ENCODE data around the gene UNC79. TPM values are rescaled to one million over a fixed set of nuclear protein-coding genes. Genes with fewer than 3 reads are reported as not detected.

Gene UNC79
- total RNA-seq, 1 donor: under 0.01 TPM

DNA sequence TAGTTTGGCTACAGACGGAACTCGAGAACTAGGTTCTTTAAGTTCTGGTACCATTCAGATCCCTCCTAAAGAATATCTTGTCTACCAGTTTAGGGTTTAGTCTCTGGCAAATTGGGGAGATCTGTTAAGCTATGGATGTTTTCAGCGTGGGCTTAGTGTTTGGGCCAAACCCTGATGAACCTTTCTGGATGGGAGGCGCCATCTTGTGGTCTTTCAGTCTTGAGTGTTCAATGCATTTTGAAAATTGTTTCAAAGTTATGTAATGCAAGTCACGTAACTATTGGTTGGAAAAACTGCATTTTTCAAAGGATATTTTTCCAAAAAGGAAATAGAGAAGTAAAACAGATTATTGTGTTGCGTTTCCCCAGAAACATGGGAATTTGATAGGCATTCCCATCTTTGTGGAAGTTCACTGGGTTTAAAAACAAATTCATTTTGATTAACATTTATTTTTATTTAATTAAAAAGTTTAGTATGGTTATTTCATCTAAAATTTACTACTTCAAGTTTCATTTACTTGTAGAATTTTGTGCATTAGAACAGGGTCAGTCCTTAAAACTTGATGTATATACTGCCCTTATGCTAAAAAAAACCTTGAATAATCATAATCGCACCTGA is 188.5 kb downstream of the UNC79 start:
- no peak overlapping the region for H3K4me3 ChIP-seq (ENCODE audit: insufficient read depth, low read length)
- H3K4me2 ChIP-seq (ENCODE audit: insufficient read depth, low read length): no peak overlapping the region
- no peaks in the 10 kb centered on the region for H3K9me3 ChIP-seq (ENCODE audit: low read depth, low read length)
- TF ChIP-seq, protein P1, sequence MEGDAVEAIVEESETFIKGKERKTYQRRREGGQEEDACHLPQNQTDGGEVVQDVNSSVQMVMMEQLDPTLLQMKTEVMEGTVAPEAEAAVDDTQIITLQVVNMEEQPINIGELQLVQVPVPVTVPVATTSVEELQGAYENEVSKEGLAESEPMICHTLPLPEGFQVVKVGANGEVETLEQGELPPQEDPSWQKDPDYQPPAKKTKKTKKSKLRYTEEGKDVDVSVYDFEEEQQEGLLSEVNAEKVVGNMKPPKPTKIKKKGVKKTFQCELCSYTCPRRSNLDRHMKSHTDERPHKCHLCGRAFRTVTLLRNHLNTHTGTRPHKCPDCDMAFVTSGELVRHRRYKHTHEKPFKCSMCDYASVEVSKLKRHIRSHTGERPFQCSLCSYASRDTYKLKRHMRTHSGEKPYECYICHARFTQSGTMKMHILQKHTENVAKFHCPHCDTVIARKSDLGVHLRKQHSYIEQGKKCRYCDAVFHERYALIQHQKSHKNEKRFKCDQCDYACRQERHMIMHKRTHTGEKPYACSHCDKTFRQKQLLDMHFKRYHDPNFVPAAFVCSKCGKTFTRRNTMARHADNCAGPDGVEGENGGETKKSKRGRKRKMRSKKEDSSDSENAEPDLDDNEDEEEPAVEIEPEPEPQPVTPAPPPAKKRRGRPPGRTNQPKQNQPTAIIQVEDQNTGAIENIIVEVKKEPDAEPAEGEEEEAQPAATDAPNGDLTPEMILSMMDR (IDR thresholded peaks at IDR 0.05; ENCODE audit: extremely low read depth, low read depth, low read length): peak; percentile 65
- no peak overlapping the region for H3K27ac ChIP-seq (ENCODE audit: low read depth, low read length)
- no peaks in the 10 kb centered on the region for H3K79me2 ChIP-seq (ENCODE audit: insufficient read depth, low read length)
- no peak for DNase-seq (ENCODE audit: insufficient read length, low spot score, missing footprints)
- no peaks in the 10 kb centered on the region for H3K27me3 ChIP-seq (ENCODE audit: insufficient read depth, low read length)
- H3K4me1 ChIP-seq (ENCODE audit: insufficient read depth, low read length): no peaks in the 10 kb centered on the region
- no peak overlapping the region for H2AFZ ChIP-seq (ENCODE audit: low read length)
- H3K36me3 ChIP-seq (ENCODE audit: insufficient read depth, low read length): no peaks in the 10 kb centered on the region
- no peaks in the 10 kb centered on the region for H4K20me1 ChIP-seq (ENCODE audit: insufficient read depth, low read length)

GRCh38 chr14:93628048-93628447 is 197.3 kb downstream of the UNC79 start:
- Histone ChIP-seq H3K36me3 (ENCODE audit: insufficient read depth, low read length) (no peaks in the 10 kb centered on the region), H2AFZ (ENCODE audit: low read length) (no peak overlapping the region), H3K27ac (ENCODE audit: low read depth, low read length) (no peak overlapping the region), H3K79me2 (ENCODE audit: insufficient read depth, low read length) (no peaks in the 10 kb centered on the region), H3K9me3 (ENCODE audit: low read depth, low read length) (no peaks in the 10 kb centered on the region), H3K4me2 (ENCODE audit: insufficient read depth, low read length) (no peak overlapping the region), H4K20me1 (ENCODE audit: insufficient read depth, low read length) (no peaks in the 10 kb centered on the region), H3K4me1 (ENCODE audit: insufficient read depth, low read length) (no peaks in the 10 kb centered on the region), H3K27me3 (ENCODE audit: insufficient read depth, low read length) (no peaks in the 10 kb centered on the region), H3K4me3 (ENCODE audit: insufficient read depth, low read length) (no peak overlapping the region)
- DNase-seq (ENCODE audit: insufficient read length, low spot score, missing footprints): no peak
- TF ChIP-seq, protein P1 (IDR thresholded peaks at IDR 0.05; ENCODE audit: extremely low read depth, low read depth, low read length): no peak

- DNase-seq (ENCODE audit: insufficient read length, low spot score, missing footprints): no peak
These were observed 198.9 kb downstream of the UNC79 start for GRCh38 chr14:93629643-93630042.

DNA sequence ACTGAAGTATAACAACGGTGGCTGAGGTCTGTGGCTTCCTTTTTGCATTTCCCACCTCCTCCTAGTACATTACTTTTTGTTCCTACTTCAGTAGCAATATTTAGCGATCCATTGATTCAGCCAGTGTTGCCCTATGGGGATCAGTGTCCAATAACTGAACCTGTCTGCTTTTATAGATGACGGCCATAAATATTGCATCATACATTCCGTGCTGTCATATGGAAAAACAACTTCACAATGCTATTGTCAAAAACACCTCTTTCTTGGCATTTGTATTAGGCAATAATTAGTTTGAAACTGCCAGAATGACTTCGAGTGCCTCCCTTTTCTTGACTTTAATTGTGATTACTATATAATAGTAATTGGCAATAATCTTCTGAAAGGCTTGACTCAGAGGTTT is 208.1 kb downstream of the UNC79 start:
- no peaks in the 10 kb centered on the region for H3K4me1 ChIP-seq (ENCODE audit: insufficient read depth, low read length)
- no peaks in the 10 kb centered on the region for H3K27me3 ChIP-seq (ENCODE audit: insufficient read depth, low read length)
- TF ChIP-seq, protein P1 (IDR thresholded peaks at IDR 0.05; ENCODE audit: extremely low read depth, low read depth, low read length): no peak
- H3K4me3 ChIP-seq (ENCODE audit: insufficient read depth, low read length): no peak overlapping the region
- no peaks in the 10 kb centered on the region for H4K20me1 ChIP-seq (ENCODE audit: insufficient read depth, low read length)
- no peak overlapping the region for H2AFZ ChIP-seq (ENCODE audit: low read length)
- H3K27ac ChIP-seq (ENCODE audit: low read depth, low read length): no peak overlapping the region
- H3K36me3 ChIP-seq (ENCODE audit: insufficient read depth, low read length): no peaks in the 10 kb centered on the region
- no peak overlapping the region for H3K4me2 ChIP-seq (ENCODE audit: insufficient read depth, low read length)
- no peaks in the 10 kb centered on the region for H3K79me2 ChIP-seq (ENCODE audit: insufficient read depth, low read length)
- no peaks in the 10 kb centered on the region for H3K9me3 ChIP-seq (ENCODE audit: low read depth, low read length)
- no peak for DNase-seq (ENCODE audit: insufficient read length, low spot score, missing footprints)

More at GRCh38 chr14:93629643-93630042, 198.9 kb downstream of the UNC79 start:
- H3K36me3 ChIP-seq (ENCODE audit: insufficient read depth, low read length): no peaks in the 10 kb centered on the region
- no peak overlapping the region for H2AFZ ChIP-seq (ENCODE audit: low read length)
- TF ChIP-seq, protein P1 (IDR thresholded peaks at IDR 0.05; ENCODE audit: extremely low read depth, low read depth, low read length): no peak
- H4K20me1 ChIP-seq (ENCODE audit: insufficient read depth, low read length): no peaks in the 10 kb centered on the region
- H3K9me3 ChIP-seq (ENCODE audit: low read depth, low read length): no peaks in the 10 kb centered on the region
- no peak overlapping the region for H3K4me2 ChIP-seq (ENCODE audit: insufficient read depth, low read length)
- H3K79me2 ChIP-seq (ENCODE audit: insufficient read depth, low read length): no peaks in the 10 kb centered on the region
- H3K4me3 ChIP-seq (ENCODE audit: insufficient read depth, low read length): no peak overlapping the region
- H3K4me1 ChIP-seq (ENCODE audit: insufficient read depth, low read length): no peaks in the 10 kb centered on the region
- no peaks in the 10 kb centered on the region for H3K27me3 ChIP-seq (ENCODE audit: insufficient read depth, low read length)
- no peak overlapping the region for H3K27ac ChIP-seq (ENCODE audit: low read depth, low read length)

Data from osteoblast (primary cell).